Mesenteric fat pad (tissue), 1 donor: ENCODE measurements around the gene ARHGAP22. TPM values are rescaled to one million over a fixed set of nuclear protein-coding genes. Genes with fewer than 3 reads are reported as not detected.

Source experiments
- DNase-seq: peaks from one replicate; pipeline ENCODE4 v3.0.0-alpha.2; 2020; ENCODE audit warnings: low spot score
- total RNA-seq: library from RNA; stranded (reverse); fragmentation: NEBNext Ultra II Directional; extraction: Animal tissue kit (Norgen Biotek cat#: 25700); gene quantifications from one replicate; pipeline ENCODE4 v1.2.1, GENCODE V29; 2021
- donor health status: DM: yes; HTN: yes; CAD: no.

ARHGAP22 gene
- total RNA-seq, 1 donor from 2014 or later: 8.8 TPM

DNA sequence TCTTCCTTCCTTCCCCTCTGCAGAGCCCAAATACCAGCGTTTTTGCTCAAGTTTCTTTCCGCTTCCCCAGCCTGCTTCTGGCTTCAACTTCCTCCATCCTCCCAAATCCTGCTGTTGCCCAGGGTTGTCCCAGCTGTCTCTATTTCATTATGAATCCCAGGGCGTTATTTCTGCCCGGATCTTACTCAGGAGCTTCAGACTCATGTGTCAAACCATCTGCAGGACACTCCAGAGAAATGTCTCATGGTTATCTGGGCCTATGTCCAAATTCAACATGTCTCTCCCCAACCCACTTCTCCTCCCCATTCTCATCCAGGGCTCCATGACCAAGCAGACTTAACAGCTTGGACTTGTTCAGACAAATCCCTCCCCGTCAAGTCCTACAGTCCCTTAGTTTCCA is 15.6 kb downstream of the ARHGAP22 start:
- DNase-seq: no peak

GRCh38 chr10:48587819-48588218 is 17.1 kb downstream of the ARHGAP22 start:
- DNase-seq: no peak

DNA sequence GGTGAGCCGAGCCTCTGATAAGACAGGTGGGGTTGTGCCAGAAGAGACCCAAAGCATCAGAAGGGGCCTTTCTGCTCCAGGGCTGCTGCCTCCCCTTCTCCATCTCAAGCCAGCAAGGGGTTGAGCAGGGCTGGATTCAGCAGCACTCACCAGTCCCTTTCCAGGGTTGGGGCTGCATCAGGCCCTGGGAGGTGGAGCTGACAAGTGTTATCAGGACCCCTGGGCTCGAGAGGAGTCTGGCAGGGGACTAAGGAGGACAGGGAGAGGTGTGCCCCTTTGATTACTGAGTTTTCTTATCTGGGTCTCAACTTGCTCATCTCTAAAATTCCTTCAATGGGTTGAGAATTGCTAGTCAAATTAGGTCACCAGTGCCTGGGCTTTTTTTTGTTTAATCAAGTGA is 17.8 kb downstream of the ARHGAP22 start:
- no peak for DNase-seq

DNA sequence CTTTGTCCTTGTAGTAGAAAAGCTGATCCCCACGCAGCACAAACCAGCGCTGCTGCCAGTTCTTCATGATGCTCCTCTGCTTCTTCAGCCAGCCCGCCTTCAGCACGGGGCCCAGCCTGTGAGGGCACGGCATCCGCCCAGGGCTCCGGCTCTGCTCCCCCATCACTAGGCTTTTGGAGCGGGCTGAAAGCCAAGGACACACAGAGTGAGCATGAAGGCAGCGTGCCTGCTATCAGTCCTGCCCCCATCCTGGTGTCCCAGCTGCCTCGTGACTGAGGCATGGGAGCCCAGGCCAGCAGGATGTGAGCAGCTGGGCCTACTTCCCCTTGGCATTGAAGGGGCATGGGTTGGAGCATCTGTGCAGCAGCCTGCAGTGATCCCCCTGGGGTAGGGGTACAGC is 21.9 kb downstream of the ARHGAP22 start:
- DNase-seq: no peak

DNA sequence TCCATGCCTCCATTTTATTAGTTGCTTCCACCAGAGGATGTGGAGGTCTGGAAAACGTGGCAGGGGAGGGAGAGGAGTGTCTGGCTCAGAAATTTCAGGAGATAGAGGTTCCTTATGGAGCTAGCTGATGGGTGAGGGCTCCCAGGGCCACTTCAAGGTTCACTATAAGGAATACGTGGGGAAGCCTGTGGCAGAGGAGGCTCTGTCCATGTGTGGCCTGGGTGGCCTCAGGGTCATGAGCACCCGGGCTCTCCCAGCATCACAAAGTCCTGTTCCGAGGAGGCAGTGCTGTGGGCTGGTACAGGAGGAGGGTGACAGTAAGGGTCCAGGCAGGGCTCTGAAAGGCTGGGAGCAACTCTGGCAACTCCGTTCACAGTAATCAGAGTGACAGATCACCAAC is 24.6 kb downstream of the ARHGAP22 start:
- DNase-seq: no peak

DNA sequence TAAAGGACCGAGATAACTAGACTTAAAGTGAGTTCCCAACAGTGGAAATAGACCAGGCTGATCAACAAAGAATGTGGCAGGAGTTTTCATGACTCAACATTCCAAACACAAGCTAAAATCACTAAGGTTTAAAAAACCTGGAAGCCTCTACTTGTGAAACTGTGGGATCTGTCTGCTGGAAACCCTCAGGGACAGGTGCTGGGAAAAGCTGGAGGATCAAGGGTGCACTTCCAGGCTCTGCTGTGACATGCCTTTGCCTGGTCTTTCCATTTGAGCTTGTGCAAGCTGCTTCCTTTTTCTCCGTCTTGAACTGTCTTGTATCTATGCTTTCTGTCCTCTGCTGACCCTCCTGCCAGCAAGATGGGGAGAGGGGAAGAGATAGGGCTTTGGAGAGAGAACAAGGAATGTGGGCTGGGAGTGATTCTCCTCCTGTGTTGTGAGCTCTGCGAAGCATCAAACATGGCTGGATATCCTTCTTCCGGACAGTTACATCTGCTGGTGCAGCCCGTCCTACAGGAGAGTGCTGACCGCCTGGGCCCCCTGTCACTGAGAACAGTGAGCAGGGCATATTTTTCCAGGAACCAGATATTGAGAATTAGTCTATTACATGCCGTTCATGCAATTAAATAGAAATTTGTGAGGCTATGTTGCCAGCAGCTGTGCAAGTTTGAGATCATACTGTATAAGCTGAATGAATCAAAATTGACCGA is 25.5 kb downstream of the ARHGAP22 start:
- DNase-seq: no peak

DNA sequence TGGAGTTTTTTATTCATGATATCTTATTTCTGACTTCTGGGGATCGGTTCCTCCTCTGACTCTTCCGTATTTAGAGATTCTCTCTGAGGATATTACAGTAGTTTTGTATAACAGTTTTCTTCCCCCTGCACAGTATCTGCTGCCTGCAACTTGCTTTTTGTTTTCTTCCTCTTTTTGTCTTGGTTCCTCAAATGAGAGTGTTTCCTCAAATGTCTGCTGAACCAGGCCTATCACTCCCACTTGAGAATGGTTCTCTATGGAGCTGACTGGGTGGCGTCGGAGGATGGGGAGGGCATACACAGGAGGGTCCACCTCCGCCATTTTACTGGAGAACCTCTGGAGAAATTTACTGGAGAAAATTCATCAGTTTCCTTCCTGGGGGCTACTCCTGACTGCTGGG is 27.7 kb downstream of the ARHGAP22 start:
- no peak for DNase-seq

- DNase-seq: no peak
Measured at GRCh38 chr10:48576501-48576900, 28.4 kb downstream of the ARHGAP22 start.

DNA sequence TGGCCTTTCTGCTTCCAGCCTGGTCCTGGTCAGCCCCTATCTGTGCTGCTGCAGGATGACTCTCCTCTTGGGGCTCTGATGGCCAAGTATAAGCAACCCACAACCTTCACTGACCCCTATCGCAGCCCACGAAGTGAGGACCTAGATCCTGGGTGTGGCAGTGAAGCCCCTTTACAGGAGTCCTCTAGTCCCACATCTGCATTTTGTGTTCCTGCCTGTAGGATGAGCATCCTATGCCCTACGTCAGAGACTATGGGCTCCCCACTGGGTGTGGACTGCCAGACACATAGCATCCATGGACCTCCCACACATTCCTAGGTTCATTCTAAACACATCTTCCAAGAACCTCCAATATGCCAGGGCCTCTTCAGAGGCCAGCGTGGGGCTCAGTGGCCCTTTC is 29.0 kb downstream of the ARHGAP22 start:
- no peak for DNase-seq

DNA sequence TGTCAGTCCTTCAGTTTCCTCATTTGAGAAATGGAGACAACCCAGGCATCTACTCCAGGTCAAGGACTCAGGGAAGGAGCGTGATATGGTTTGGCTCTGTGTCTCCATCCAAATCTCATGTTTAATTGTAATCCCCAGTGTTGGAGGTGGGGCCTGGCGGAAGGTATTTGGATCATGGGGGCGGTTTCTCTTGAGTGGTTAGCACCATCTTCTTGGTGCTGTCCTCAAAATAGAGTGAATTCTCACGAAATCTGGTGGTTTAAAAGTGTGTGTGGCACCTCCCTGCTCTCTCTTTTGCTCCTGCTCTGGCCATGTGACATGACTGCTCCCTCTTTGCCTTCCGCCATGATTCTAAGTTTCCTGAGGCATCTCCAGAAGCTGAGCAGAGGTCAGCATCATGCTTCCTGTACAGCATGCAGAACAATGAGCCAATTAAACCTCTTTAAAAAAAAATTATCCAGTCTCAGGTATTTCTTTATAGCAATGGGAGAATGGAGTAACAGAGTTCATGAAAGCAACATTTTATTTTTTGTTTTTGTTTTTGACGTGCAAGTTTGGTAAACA is 30.0 kb downstream of the ARHGAP22 start:
- DNase-seq: no peak

- DNase-seq: no peak
Measured at GRCh38 chr10:48574322-48574796, 30.5 kb downstream of the ARHGAP22 start.

- DNase-seq: no peak
Measured at GRCh38 chr10:48573045-48573444, 31.8 kb downstream of the ARHGAP22 start.

DNA sequence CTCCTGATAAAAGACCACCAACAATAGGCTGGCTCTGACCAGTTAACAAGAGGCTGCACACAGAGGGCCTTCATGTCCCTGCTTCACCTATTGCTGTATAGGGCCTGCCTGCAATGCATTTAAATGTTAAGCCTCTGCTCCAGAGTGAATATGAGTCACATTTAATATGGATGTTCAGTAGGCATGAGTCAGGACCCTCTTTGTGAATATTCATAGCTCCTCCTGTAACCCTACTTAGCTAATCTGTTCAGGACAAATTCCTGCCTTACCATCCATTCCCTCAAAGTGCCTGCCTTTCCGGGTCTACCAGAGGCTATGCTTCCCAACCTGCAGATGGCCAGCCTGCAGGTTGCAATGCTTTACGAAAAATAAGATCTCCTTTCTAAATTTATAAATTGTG is 32.5 kb downstream of the ARHGAP22 start:
- no peak for DNase-seq

DNA sequence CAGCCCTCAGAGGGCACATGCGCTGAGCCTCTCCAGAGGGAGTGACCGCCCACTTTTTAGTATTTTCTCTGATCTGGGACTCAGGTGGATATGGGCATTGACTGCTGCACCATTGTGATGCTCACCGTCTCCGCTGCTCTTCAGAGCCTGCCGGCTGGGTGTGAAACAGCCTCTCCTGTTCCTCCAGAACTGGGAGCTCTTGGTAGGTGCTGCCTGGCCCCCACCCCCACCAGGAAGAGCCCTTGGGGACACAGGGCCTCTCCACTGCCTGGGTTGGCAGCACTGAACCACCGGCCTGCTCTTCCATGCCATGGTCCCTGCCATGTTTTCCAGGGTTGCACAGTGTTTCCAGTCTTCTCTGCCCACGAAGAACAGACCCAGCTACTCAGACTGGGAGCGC is 36.3 kb downstream of the ARHGAP22 start:
- DNase-seq: no peak

GRCh38 chr10:48568131-48568530 is 36.7 kb downstream of the ARHGAP22 start:
- DNase-seq: no peak

DNA sequence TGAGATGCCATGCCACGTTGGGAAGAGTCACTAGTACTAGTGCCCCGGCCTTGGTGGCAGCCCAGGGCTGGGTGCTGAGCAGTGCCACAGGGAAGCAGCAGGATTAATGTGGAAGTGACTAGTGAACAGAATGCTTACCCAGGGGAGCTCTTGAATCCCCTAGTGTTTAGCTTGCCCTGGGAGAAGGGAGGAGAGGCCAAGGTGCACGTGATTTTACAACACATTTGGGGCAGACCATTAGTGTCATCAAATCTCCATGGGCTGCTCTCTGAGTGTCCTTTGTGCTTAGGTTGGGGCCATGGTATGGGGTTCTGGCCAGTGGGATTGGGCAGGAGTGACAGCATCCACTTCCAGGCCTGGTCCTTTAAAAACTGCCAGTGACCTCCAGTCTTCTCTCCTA is 37.5 kb downstream of the ARHGAP22 start:
- DNase-seq: no peak

DNA sequence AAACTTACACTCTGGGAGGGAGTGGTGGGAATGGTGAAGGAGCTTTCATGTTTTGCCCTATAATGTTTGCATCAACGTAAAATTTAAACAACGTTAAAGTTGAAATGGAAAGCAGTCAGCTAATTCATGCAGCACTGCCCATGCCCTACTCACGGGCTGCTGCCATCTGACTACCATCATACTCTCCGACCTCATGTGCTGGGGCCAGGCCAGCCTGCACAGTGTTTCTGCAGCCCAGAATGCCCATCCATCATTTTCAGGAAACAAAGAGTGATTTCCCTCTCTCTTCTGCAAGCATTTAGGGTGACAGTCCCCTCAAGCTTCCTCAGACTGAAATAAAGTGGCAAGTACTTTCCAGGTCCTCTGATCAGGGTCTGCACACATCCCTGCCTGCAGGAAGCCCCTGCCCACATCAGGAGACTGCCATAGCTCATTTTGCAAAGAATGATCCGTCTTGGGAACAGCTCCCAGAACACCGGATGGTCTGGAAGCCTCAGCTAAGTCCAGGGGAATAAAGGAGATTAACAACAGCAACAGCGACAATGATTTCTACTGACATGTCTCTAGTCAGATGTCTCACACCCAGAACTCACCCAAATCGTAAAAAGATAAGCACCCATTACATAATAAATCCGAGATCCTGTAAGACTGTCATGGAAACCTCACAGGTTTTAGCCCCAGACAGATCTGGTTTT is 40.3 kb downstream of the ARHGAP22 start:
- DNase-seq: no peak

DNA sequence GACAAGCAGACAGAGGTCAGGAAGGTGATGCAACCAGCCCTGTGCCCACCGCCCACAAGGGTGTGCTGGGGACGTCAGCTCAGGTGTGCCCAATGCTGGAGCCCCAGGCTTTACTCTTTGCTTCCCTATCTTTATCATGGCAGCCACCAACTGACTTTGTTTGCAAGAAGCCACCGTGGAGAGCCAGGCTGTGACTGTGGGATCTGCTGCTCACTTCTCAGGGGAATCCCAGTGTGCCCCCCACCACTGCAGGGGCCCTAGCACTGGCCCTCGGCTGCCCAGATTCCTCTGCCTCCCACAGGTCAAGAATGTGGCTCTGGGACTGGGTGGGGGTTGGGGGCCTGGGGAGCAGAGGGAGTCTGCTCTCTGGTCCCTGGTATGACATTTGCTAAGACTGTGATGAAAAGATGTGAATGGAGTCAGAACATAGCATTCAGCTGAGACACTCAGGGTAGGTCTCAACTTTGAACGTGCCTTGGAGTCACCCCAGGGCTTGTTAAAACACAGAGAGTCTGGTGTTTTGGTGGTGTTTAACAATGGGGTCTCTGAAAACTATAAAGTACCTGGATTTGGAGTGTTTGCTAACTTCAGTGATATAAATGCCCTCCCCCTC is 47.3 kb downstream of the ARHGAP22 start:
- DNase-seq: no peak

DNA sequence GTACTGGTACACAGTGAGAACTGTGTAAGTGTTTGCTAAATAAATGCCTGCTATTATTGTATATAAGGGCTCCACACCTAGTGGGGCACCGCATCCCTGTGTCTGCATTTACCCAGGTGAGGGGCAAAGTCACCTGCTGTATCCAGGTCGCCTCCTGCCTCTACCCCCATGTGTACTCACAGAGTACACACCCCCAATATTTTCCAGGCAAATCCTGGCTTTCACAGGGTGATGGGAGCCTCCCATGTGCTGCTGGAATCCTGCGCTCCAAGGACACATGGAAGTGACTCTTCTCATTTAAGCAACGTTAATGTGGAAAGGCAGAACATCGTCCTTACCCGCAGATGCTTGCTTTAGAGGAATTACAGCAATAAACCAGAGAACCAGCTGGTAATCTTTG is 48.2 kb downstream of the ARHGAP22 start:
- no peak for DNase-seq

GRCh38 chr10:48556065-48556464 is 48.8 kb downstream of the ARHGAP22 start:
- no peak for DNase-seq

GRCh38 chr10:48555310-48556042 is 49.4 kb downstream of the ARHGAP22 start:
- no peak for DNase-seq
